Renal cortical epithelial cell (primary cell): ENCODE data around the gene AADAC. TPM values are rescaled to one million over a fixed set of nuclear protein-coding genes. Genes with fewer than 3 reads are reported as not detected.
"Not testable (repeated sequence)": the region's sequence is repeated elsewhere in the genome, so short reads cannot be mapped to it uniquely, and the experiment has no call there.

Experiments
- DNase-seq: peaks from one replicate; pipeline ENCODE4 v3.0.0-alpha.2; 2011; ENCODE audit warnings: low read depth
- total RNA-seq: library from RNA; depleted of rRNA; stranded (reverse); fragments of >200 nt; gene quantifications from 2 replicates; pipeline ENCODE4 v1.2.3, GENCODE V29; 2014

Gene AADAC
- total RNA-seq, 1 donor from 2014 or later = not detected

DNA sequence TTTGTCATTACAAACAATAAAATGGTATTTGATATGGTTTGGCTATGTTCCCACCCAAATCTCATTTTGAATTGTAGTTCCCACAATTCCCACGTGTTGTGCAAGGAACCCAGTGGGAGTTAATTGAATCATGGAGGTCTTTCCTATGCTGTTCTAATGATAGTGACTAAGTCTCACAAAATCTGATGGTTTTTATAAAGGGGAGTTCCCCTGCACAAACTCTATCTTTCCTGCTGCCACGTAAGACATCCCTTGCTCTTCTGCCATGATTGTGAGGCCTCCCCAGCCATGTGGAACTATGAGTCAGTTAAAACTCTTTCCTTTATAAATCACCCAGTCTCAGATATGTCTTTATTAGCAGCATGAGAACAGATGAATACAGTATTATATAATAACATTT, 15.4 kb upstream of the AADAC start:
- DNase-seq = peak; percentile 54

DNA sequence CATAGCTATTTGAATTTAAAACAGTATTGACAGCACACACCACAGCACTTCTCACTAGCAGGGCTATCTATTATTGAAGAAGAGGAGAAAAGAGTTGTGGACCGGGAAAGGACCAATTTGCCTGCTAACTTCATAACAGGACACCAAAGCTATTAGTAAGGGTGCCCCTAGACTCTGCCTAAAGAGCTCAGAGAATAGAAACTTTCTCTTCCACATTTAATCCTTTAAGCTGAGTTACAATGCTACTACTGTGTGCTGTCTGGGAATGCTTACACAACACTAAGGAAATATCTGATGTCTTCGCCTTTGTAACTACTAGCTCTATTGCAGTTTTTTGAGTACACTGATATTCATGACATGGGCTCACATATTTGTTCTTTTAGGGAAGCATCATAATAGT, 13.5 kb upstream of the AADAC start:
- no peak for DNase-seq

DNA sequence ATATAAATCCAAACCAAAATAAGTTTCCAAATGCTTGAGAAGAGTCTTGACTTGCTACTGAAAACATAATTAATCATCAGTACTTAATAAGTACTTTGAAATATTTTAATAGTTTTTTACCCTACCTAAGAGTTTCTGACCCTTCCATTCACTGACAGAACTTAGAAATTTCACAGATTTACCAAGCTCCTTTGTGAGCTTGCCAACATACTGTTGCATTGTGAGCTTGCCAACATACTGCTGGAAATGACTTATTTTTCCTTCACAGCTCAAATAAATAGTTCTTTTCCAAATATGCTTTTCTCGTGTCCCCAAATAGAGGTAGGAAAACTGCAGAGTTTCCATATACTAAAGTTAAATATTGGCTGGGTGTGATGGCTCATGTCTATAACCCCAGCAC, 9.6 kb upstream of the AADAC start:
- no peak for DNase-seq

DNA sequence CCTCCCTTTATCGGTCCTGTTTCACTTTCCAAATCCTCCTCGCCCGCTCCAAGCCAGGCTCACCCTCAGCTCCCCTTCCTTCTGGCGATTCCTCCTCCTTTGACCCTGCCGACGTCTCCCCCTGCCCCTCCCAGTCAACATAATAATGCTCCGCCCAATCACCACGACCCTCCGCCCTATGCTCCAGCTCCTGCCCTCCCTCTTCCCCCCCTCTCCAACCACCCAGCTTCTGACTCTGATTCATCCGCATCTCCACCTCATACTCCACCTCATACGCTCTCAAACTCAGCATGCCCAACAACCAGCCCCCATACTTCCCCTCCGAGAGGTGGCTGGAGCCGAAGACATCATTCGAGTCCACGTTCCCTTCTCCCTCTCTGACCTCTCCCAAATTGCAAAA, 7.1 kb upstream of the AADAC start:
- DNase-seq = no peak

DNA sequence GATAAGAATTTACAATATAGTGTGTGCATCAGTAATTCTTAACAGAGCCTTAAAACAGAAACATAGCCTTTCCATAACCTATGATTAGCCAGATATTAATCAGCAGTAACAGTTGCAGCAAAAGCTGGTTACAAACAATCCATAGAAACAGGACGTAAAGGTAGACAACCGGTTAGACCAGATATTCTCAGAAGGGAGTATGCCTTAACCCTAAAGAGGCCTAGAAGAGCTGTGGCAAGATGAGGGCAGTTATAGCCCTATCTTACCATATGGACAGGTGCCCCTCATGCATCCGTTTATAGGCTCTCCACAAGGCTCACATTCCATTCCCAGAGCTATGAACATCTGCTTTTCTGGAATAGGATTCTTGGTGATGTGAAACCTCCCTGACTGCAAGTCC, 5.0 kb upstream of the AADAC start:
- DNase-seq = not testable (repeated sequence)

DNA sequence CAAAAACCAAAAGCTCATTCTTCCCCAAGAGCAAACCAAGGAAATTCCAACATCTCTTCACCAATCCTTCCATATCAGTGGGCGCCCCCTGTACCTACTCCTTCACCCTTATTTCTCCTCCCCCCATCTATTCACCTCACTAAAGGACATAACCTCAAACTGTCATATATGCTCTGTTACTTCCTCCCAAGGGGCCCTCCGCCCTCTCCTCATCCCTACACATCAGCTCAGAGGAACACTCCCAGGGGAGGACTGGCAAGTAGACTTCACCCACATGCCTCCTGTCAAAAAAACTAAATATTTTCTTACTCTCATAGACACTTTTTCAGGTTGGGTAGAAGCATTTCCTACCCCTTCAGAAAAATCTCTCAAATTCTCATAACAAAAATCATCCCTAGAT, 2.4 kb upstream of the AADAC start:
- DNase-seq = no peak

DNA sequence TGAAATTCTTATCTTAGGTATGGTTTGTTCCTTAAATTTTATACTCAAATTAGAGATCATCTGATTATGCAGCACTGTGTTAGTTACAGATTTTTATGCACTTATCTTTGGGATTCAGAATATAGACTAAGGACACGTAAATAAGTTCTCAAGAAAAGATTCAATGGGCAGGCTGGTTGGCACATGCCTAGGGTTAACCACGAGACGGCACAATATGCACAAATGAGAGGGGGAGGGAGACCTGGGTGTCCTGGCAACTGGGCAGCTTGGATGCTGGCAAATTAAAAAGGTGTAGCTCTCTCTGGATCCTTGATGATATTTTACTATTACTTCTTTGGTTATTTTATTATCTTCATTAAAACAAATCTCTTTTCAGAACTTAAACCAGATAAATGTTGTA, 672 bp downstream of the AADAC start:
- no peak for DNase-seq

DNA sequence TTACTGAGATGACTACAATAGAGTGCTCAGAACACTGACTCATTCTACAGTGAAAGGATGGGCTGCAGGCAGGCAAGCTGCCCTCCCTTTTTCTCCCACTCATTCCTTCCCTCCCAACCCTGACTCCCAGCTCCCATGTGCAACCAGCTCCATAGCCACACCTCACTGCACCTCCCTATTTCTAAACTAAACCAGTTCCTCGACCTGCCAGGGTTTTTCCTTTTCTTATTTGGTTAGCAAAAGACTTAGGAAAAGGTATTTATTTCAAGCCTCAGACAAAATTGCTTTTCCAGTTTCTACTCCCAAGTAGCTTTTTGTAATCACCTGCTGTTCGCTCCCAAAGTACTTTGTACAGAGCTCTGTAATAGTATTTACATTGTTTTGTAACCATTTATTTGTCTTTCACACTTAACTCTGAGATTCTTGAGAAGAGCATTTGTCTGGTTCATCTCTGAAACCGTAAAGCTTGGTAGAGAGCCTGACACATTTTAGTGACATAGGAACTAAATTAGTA, 2.2 kb downstream of the AADAC start:
- peak; percentile 88 for DNase-seq

DNA sequence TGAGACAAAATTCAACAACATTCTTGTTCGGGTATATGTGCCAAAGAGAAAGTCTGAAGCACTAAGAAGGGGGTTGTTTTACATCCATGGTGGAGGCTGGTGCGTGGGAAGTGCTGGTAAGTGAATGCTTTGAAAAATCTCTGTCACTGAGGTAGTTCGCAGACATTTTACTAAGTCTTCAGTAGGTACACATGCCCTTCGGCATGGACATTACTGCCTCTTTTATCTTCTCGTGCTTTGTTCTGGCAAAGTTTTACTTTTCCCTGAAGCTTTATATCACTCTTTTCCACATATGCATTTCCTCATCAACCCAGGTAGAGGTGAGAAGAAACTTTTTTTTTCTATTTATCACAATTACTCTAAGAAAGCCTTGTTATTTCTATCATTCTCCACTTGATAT, 3.6 kb downstream of the AADAC start:
- DNase-seq = no peak

DNA sequence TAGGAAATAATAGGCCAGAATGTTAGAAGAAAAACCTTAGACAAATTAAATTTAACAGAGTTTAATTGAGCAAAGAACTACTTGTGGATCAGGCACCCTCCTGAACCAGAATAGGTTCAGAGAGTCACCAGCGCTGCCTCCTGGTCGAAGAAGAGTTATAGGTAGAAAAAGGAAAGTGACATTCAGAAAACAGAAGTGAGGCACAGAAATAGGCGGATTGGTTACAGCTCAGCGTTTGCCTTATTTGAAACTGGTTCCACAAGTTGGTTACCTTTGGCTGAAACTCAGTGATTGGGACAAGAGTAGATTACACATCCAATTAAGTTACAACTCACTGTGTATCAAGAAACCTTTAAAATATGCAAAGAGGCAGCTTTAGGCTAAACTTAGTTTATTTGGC, 4.4 kb downstream of the AADAC start:
- DNase-seq = no peak

DNA sequence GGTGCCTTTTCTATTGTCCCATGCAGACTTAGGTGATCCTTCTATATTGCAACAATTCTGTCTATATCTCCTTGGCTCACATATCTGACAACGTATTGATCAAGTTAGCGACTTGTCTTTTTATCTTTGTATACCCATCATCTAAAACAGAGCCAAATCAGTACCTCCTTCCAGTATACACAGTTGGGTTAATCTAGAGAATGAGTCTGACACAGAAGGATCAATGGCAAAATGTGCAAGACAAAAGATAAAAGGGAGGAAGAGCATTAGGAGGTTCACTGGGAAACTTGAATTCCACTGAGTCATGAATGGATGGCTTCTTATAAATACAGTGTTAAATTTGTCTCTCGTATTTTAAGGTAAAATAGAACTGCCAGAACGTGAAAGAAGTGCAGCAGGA, 6.0 kb downstream of the AADAC start:
- no peak for DNase-seq

DNA sequence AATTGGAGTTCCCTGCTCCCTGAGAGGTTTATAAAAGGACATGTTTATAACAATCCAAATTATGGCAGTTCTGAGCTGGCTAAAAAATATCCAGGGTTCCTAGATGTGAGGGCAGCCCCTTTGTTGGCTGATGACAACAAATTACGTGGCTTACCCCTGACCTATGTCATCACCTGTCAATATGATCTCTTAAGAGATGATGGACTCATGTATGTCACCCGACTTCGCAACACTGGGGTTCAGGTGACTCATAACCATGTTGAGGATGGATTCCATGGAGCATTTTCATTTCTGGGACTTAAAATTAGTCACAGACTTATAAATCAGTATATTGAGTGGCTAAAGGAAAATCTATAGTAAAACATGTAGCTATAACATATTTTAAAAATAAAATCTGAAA, 13.9 kb downstream of the AADAC start:
- DNase-seq = no peak

DNA sequence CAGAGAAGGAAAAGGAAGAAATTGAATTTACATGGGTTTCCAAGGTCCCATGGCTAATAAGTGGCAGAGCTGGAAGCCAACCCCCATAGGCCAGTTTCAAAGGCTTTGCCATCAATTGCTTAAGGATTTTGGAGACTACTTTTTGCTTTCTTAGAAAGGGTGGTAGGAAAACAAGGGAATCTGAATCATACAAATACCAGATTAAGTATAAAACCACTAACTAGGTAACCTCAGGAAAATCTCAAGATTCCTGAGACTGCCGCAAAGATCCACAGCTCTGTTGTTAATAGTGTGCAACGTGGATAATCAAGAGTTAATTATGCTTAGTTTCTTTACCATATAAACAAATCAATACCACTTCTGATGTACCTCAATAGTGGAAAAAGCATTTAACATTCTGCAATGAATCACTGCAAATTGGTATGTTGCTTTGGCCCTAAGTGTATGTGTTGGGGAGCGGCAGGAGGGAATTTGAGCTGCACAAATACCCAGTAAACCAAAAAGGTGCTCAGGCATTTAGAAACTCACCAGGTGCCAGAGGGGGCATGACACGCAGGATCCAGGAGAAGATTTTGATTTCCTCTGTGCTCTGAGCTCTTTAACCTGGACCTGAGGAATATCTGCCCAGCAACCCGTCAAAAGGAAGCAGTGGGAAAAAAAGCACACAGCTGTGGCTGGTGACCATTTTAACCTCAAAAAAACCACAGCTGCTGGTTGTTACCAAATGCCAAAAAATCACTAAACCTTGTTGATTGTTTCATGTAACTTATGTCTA, 22.0 kb downstream of the AADAC start:
- DNase-seq = peak; percentile 71

DNA sequence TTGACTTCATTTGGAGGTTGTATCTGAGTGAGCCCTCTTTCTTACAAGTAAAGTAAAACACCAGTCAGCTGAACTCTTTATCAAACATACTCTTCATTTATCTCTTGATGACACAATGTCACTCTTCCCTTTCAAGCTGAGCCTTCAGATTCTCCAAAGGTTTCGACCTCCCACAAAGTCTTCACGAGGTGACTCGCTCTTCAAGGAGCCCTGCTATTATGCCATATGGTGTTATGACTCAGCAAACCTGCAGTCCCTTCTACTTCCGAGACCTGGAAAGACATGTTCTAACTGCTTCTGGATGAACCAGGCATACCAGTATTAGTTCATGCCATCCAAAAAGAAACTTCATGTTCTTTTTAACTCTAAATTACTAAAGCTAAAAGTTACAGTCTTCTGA, 23.1 kb downstream of the AADAC start:
- peak; percentile 93 for DNase-seq

DNA sequence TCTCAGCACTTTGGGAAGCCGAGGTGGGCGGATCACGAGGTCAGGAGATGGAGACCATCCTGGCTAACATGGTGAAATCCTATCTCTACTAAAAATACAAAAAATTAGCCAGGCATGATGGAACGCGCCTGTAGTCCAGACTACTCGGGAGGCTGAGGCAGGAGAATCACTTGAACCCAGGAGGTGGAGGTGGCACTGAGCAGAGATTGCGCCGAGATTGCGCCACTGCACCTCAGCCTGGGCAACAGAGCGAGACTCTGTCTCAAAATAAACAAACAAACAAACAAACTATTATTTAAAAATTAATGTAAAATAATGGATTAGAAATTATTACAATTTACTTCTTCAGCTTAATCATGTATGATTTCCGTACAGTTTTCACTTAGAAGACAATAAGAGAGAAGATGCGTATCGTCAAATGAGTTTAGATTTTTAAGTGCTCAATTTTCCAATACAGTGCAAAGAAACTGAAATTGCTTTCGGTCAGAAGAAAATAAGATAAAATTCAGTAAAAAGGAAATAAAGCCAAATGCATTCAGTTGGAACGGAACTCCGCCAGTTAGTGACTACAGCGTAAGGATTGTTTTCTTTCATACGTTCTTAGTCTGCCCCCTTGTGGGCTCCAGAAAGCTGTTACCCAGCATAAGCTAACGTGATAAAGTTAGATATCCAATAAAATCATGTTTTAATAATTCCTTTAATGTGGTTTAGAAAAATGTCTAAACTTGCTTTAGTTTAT, 24.8 kb downstream of the AADAC start:
- peak; percentile 76 for DNase-seq

DNA sequence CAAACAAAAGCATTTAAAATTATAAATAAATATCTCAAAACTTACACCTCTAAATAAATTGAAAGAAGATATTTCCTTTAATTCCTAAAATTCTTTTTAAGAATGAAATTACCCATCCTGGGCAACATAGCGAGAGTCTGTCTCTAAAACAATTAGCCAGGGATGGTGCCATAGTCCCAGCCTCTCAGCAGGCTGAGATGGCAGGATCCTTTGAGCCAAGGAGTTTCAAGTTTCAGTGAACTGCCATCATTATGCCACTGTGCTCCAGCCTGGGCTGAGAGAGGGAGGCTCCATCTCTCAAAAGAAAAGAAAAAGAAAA, 25.4 kb downstream of the AADAC start:
- no peak for DNase-seq

DNA sequence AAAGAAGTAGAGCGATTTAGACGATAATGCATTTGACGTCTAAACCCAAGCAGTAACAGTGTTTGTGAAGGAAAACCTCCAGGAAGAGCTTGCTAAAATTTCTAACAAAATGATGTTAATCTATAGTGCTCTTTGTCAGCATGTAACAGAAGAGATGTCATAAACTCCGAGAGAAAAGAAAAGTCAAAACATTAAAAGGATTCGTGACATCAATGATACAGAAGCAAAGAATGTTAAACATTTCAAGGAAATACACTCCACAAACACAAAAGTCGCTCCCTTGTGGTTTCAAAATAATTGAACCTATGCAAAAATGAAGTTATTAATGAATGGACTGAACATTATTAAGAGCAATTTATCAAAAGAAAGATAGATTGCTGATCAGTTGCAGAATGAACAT, 27.9 kb downstream of the AADAC start:
- DNase-seq = no peak

DNA sequence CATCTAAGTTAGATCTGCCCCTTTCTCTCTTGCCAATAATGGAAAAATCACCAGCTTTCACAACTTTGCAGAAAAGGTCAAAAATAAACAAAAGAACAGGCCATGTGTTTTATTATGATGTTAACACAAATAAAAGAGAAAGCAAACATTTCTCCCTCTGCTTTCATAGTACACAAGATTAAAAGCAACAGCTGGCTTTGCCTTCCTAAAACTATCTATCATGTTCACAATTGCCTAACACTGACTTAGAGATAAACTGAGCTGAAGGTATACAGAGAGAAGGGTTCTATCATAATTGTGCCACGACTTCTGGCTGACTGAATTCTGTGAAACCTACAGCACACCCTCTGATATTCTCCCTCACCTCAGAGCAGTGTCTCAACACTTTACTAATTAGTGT, 29.4 kb downstream of the AADAC start:
- no peak for DNase-seq

DNA sequence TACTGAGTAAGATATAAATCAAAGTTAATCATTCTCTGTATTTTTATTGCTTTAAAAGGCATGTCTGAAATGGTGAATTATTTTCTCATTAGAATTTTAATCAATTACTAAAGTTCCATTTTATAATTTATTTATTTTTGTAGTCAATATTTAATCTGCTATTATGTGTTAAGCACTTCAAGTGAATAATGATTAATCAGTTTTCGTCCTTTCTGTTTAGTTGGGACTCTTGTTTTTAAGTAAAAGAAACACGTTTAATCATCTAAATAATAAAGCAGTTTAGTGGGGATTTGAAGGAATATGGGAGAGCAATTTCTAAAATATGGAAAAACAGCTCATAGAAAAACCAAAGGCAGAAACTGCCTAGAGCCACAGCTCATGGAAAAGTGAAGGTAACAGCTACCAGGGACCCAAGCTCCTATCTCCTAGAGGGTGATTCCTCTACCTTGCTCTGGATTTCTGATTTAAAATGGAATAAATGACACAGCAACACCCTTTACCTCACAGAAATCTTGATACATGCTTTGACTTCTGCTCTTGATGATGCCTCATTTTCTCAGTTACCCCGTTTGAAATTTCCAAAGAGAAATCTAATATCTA, 31.5 kb downstream of the AADAC start:
- peak; percentile 87 for DNase-seq

DNA sequence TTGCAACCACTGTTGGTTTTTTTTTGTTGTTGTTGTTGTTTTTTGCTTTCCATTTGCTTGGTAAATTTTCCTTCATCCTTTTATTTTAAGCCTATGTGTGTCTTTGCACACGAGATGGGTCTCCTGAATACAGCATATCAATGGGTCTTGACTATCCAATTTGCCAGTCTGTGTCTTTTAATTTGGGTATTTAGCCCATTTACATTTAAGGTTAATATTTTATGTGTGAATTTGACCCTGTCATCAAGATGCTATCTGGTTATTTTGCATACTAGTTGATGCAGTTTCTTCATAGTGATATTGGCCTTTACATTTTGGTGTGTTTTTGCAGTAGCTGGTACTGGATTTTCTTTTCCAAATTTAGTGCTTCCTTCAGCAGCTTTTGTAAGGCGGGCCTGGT, 36.1 kb downstream of the AADAC start:
- not testable (repeated sequence) for DNase-seq

DNA sequence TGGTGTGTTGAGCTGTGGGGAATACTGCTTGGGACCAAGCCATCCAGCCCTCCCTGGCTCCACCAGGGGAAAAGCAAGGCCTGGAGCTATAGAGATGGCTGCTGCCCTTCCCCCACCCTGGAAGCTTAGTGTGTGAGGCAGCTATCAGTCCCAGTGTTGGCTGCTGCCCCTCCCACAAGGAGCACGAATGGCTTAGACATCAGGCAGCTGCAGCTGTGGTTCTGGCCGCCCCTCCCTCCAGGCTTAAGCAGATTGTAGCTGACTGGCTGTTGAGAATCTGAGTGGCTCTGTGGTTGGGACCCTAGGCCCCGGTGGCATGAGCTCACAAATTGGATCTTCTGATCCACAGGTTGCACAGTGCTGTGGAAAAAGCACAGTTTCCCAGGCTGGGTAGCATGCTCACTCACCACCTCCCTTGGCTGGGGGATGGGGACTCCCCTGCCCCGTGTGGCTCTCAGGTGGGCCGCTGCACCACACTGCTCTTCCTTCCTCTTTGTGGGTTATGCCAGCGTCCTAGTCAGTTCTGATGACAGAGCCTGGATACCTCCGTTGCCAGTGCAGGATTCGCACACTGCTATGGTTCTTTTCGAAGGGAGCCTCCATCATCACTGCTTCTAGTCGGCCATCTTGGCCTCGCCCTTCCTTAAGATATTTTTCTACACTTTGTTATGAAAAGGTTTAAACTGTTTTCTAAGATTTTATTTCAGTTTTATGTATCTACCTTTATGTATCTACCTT, 38.3 kb downstream of the AADAC start:
- DNase-seq = no peak

DNA sequence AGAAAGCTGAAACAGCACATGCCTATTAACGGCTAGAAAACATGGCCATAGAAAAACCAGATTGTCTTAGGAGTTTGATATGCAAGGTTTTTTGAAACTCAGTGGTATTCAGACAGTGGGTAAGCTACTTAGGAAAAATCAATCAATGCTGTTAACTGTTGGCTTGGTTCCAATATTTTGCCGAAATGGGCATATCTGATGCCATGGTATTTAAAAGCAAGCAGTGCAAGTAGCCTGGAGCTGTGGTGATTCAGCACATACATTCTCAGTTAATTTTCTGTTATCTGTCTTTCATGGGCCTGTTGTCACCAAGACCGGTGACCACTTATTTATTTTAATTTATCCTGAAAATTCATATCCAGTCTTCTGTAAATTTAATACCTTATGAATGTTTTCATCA, 42.2 kb downstream of the AADAC start:
- peak; percentile 42 for DNase-seq
